ENCODE results near the gene CDC40. TPM values are rescaled to one million over a fixed set of nuclear protein-coding genes. Genes with fewer than 3 reads are reported as not detected.

CDC40 gene
- total RNA-seq, 4 donors from 2014 or later = 19.2 to 24.6 (median 22.2) TPM

- no peak for TF ChIP-seq CTCF (IDR thresholded peaks at IDR 0.05; ENCODE audit: low read depth)
Observed at GRCh38 chr6:110188791-110189190, 8.6 kb downstream of the CDC40 start.

- TF ChIP-seq CTCF (IDR thresholded peaks at IDR 0.05; ENCODE audit: low read depth) = no peak
Observed at GRCh38 chr6:110190726-110191125, 10.5 kb downstream of the CDC40 start.

GRCh38 chr6:110191477-110191876 is 11.2 kb downstream of the CDC40 start:
- no peak for TF ChIP-seq CTCF (IDR thresholded peaks at IDR 0.05; ENCODE audit: low read depth)

- no peak for TF ChIP-seq CTCF (IDR thresholded peaks at IDR 0.05; ENCODE audit: low read depth)
Observed at GRCh38 chr6:110195639-110196038, 15.4 kb downstream of the CDC40 start.

GRCh38 chr6:110196874-110197273 is 16.6 kb downstream of the CDC40 start:
- TF ChIP-seq CTCF (IDR thresholded peaks at IDR 0.05; ENCODE audit: low read depth) = no peak

- no peak for TF ChIP-seq CTCF (IDR thresholded peaks at IDR 0.05; ENCODE audit: low read depth)
Observed at GRCh38 chr6:110198561-110198960, 18.3 kb downstream of the CDC40 start.

GRCh38 chr6:110201151-110201884 is 21.1 kb downstream of the CDC40 start:
- no peak for TF ChIP-seq CTCF (IDR thresholded peaks at IDR 0.05; ENCODE audit: low read depth)

All from subcutaneous adipose tissue (tissue), 4 donors.